Tongue (tissue), 2 donors: ENCODE results near the gene CHAT. TPM values are rescaled to one million over a fixed set of nuclear protein-coding genes. Genes with fewer than 3 reads are reported as not detected.

Source experiments
- DNase-seq: peaks from one replicate; pipeline ENCODE4 v3.0.0-alpha.2; 2015
- total RNA-seq: library from RNA; depleted of rRNA; stranded (reverse); fragments of >200 nt; gene quantifications from one replicate; pipeline ENCODE4 v1.2.3, GENCODE V29; 2014

The CHAT gene
- total RNA-seq, 1 donor from 2014 or later: not detected

DNA sequence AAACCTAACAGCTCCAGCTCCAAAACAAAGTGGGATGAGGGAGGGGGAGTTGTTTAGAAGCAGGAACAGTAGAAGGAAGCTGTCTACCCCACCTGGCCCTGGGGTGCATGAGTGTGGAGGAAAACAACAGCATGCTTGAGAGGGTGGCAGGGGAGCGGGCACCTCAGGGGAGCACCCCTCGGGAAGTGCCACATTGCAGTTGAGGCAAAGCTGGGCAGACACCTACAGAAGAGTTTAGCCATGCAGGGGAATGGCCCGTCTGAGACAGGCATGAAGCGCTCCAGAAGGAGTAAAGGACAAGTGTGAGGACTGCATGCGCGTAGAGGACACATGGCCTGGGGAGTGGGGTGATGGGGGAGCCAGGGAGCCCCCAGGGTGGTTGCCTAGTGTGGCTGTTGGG, 18.1 kb downstream of the CHAT start:
- DNase-seq: no peak

DNA sequence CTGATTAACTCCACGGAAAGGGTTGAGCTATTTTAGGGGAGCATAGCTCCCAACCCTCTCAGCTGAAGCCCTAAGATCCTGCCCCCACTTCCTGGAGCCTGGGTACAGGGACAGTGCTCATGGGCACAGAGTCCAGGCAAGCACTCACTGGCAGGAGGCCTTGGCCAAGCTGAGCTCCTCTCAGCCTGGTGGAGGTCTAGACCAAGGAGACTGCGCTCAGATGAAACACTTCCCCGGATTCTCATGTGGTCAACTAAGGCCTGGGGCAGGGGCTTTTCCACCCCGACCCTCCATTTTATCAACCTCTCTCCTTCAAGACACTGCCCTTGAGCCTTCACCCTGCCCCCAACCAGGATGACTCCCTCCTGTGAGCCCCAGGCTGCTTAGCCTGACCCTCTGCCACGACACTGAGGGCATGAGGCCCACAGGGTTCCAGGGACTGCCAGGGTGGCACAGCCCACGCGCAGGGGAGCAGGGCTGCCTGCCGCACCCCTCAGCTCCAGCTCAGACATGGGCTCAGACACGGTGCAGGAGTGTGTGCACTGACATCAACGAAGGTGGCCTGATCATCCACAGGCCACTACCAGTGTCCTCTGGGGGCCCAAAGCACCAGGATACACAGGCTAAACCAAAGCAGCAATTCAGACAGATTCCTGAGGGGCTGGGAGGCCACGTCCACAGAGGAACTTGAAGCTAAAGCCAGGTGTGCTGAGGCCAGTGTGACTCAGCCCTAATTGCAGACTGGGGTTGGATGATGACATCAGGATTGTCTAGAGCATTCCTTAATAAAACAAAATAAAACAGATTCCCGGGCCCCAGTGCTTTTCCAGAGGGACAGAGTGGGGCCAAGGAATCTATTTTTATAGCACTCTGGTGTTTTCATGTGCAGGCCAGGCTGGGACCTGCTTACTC, 18.8 kb downstream of the CHAT start:
- DNase-seq: no peak

DNA sequence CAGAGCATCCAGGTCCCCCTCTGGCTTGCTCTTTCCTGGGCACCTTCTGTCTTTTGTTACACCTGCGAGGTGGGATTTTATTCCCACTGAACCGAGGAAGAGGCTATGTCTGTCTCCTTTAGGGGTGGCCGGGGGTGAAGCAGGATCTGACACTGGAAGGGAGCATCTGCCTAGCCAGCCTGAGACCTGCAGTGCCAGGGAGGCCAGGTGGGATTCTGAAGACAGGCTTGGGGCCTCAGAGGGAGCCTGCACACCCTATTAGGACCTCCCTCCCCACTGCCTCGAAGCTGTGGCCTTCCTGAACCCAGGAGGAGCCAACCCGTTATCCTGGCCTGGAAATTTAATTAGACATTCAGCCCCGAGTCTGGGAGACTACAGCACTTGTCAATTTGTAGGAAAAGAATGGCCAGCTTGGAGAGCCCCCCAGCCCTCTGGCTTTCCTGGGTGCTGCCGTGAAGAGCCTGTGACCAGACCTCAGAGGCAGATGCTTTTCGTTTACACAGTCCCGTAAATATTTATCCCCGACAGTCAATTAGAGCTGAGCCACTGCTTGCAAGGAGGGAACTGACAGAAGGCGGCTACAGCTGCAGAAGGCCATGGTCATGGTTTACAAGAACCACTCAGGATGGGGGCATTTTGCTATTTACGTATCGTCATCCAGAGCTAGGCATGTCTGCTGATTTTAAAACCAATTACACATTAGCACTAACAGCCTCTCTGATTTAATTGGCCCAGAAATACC, 19.7 kb downstream of the CHAT start:
- DNase-seq: no peak

DNA sequence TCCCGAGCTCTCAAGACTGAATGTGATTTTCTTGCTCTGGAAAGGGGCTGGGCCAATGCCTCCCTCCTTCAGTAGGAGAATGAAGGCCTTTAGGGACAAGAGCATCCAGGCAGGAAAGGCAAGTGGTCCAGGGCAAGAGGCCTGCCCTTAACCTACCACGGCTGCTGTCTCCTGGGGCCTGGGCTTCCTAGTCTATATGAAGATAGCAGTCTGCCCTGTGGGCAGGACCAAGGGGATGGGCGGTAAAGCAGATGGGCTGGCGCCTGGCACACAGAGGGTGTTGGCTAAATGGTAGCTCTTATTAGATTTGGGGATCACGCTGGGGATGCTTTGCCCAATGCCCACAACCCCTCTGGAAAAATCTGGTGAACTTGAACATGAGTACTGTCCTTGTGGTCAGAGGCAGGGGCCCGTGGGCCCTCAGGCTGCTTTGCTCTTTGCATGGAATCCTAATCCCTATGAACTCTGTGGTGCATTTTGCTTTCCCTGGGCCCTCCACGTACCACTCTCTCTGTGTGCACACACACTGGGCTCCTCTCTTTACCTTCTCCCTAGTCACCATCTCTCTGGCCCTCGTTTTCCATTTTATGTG, 20.3 kb downstream of the CHAT start:
- no peak for DNase-seq

DNA sequence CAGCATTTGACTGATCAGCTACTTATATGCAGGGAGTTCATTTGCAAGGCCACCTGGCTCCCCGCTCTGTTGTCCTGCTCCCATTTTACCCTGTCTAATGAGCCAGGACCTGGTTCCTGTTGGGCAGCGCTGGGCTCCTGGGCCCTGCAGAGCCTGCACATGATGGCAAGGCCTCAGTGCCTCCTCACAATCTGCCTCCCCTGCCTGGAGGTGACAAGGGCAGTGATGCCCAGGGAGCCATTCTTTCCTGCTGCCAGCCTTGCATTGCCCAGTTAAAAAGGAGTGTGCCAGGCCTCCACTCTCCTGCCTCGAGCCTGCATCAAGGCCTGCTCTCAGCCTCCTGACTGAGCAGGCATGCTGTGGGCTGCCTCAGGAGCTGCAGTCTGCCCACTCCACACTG, 28.5 kb downstream of the CHAT start:
- no peak for DNase-seq

DNA sequence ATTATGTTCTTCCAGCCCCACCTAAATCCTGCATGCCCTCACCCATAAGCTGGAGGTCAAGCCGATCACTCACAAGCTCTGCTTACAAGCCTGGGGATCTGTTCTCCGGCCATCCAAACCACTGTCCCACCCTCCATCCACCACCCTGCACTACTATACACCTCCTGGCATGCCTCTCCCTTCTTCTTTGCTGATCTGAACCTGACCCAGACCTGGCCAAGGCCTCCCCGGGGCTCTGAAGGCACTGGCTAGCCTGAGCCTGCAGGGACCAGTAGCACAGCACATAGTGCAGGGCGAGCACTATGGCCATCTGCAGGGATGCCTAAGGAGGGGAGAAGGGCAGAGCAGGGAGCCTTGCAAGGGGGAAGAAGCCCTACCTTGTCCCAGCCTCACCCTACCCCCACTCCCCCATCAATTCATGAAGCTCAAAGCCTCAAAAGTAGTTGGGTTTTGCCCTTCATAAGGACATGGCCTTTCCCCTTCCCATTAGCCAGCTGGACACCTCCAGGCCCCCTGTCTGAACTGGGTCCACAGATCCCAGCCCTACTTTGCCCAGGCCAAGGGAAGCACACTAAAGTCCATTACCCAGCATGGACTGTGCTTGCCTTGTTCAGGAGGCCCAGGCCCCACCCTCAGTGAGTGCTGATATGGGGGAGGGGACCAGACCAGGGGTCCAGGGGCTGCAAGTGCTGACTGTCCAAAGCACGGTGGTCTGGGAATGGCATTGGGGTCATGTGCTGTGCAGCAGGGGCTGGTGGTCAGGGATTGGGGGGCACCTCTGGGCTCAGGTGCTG, 29.6 kb downstream of the CHAT start:
- no peak for DNase-seq

DNA sequence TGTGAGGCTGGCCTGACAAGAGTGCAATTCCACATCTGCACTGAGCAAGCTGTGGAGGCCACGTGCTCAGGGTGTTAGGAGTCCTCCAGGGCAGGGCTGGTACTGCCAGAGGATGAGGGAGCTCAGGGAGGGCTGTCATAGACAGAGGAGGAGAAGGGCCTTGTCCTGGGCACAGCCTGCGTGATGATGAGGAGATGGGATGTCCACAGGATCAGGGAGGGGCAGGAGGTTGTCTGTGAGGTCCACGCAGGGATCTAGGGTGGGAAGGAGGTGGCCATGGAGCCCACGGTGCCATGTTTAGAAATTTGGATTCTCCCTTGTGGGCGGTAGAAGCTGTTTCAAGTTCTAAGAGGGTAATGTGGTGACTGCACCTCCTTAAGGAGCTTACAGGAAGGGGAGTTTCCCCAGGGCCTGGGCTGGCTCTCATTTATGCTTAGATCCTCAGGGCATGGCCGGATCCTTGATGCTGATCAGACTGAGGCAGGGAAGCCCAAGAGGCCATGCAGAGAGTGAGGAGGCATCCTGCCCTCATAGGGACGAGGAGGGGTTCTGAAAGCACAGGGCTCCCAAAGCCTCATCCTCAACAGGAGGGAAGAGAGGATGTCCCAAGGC, 30.3 kb downstream of the CHAT start:
- no peak for DNase-seq

DNA sequence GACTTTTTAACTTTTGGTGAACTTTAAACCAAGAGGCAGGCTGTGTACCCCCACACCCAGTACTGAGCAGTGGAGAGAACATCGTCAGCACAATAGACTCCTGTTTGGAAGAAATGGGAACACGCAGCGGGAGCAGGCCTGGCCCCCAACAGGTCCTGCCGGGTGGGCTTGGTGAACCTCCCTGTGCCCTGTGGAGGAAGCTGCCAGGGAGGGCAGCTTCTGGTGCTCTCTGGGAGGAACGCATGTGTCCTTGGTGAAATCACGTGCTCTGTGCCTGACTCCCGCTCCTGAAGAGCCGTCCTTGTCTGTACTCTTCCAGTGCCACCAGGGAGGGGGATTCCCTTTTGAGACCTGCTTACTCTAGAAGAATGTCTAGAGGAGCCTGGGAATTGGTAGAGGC, 31.6 kb downstream of the CHAT start:
- DNase-seq: no peak

DNA sequence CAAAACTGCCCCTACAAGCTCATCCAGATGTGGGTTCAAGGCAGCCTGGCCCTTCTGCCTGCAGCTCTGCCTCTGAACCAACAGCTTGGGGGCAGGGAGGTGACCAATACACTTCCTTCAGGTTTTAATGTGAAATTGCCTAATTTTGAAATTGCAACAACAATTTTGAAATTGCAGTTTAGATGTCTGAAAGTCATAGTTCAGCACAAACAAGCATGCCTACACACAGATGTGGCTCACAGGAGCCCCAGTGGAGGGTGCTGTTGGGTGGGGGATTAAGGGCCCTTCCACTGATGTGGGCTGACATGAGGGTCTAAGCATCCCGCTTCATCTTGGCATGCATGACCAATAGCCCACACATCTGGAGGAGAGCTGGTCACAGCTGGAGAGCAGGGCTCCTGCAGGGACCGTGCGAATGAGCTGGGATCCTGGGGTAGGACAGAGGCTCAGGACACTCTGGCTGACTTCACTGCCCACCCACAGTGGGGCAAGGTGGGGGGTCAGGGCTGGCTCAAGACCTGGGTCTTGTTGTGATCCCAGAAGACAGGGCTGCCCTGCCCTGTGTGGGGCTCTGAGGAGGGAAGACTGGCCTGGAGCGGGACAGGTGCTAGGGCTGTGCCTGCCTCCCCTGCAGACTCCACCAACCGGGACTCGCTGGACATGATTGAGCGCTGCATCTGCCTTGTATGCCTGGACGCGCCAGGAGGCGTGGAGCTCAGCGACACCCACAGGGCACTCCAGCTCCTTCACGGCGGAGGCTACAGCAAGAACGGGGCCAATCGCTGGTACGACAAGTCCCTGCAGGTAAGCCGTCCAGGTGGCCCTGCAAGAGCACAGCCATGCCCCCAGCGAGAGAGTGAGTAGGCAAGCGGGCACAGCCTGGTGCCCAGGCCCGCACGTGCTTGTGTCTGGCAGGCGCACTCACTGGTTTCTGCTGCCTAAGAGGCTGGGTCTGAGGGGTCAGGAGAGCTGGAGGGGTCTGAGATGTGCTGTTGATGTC, 32.3 kb downstream of the CHAT start:
- DNase-seq: no peak

DNA sequence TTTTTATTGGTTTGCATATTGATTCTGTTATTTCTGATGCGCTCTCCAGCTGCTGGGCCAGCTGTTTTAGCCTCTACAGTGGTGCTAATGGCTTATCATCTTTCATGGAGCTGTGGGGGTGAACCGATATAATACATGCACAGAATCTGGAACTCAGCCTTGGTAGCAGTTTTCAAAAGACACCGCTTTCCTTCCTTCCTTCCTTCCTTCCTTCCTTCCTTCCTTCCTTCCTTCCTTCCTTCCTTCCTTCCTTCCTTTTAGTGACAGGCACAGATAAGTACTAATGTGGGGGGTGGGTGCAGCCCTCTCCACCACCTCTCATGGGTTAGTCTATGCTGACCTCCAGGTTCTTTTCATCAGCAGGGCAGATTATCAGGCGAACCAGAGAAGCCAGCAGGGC, 33.7 kb downstream of the CHAT start:
- no peak for DNase-seq

DNA sequence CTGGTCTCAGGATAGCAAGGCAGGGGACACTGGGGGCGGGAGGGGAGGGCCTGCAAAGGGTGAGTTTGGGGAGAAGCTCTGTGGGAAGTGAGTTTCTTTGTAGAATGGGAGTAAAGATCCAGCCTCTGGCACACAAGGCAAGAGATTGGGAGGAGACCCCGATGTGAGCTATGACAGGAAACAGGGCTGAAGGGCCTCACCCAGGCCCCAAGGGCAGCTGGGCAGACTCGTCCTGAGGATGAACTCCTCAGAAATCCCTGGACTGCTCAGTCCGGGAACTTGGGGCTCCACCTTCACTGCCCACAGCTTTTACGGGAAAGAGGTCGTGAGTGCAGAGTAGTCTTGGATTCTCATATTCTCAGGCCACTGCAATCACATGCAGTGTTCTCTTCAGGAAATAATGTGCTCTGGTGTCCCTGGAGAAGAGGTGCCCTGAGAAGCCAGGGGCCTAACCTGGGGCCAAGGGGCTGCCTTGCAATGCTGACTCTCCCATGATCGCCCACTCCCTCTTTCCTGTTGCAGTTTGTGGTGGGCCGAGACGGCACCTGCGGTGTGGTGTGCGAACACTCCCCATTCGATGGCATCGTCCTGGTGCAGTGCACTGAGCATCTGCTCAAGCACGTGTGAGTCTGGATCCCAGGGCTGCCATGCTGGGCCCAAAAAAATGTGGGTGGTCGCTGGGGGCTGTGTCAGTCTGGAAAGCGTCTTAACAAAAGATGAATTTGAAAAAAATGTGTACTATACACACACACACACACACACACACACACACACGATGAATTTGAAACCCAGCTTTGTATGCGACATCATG, 34.4 kb downstream of the CHAT start:
- no peak for DNase-seq

DNA sequence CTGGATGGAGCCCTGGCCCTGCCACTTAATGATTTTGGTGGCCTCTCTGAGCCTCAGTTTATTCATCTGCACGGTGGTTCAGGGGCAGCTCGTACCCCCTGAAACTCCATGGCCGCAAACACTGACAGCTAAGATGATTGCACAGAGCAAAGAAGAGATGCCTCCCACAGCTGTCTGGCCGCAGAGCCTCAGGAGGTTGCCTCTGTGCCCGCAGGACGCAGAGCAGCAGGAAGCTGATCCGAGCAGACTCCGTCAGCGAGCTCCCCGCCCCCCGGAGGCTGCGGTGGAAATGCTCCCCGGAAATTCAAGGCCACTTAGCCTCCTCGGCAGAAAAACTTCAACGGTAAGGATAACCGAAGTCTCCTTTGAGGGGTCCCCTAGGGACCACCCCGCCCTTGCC, 35.5 kb downstream of the CHAT start:
- no peak for DNase-seq

DNA sequence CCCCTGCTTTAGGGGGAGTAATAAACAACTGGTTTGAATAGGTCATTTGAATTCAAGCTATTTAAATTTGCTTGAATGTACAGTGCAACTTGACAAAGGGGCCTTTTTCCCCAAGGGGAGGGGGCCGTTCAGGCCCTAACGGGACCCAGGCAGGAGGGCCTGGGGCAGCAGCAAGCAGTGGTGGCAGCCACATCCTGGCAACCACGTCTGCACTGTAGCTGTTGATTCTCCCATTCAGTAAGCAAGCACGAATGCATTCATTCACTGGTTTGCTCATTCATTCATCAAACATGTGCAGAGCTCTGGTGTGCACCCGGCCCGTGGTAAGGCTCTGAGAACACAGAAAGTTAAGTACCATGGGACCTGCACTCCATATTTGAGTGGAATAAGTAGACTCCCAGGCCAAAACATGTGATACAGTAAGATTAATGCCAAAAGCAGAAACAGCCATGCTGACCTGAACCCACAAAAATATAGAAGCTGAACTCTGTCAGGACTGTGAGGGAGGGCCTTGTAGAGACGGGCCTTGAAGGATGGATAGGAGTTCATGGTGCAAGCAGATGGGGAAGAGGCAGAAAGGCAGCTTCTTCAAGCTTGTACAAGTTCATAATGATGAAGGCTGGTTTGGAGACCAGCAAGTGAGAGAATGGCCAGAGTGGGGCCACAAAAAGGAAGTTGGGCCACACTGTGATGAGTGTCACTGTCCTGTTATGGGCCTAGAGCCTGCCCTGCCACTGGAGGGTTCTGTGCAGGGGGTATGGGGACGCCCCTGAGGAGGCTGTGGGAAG, 36.3 kb downstream of the CHAT start:
- no peak for DNase-seq

DNA sequence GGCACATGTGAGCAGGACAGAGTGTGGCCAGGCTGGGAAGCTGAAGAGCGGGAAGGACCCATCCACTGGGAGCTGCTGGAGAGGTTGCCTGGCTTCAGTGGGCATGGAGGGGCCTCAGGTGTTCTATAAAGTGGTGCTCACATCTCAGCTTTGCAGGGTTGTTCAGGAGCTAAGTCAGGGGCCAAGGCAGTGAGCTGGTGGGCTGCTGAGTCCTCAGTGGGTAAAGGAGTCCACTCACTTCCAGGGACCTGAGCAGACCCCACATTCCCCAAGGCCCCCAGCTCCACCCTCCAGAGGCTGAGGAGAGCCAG, 36.8 kb downstream of the CHAT start:
- DNase-seq: no peak

DNA sequence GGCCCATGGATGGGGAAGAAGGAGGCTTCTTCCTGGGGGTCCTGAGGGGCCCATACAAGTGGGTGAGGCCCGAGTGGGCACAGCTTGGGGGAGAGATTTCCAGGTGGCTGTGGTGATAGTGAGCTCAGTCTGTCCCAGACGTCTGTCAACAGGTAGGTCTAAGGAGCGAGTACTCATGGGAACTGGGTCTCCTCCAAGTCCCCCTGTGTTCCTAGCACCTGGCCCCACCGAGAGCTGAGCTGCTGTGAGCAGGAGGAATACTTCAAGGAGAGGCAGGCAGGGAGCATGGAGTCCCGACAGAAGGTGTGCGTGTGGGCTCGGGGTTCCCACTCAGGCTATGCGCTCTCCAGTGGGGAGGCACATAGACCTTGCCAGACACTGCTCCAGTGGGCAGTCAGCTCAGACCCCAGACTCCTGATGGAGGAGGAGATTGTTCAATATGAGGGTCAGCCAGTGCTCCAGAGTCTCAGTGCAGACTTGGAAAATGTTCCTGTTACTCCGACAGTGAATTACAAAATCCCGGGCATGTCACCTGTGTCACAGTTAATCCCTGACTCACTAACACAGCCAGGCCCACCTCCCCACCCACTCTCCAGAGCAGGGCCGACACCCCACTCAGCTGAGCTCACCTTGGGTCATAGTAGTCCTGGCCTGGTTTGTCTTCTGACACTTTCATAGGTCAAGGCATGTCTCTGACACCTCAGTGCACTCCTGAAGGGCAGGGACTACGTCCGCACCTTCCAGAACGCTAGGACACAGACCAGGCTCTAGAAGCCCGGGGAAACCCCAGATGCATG, 37.4 kb downstream of the CHAT start:
- DNase-seq: no peak

DNA sequence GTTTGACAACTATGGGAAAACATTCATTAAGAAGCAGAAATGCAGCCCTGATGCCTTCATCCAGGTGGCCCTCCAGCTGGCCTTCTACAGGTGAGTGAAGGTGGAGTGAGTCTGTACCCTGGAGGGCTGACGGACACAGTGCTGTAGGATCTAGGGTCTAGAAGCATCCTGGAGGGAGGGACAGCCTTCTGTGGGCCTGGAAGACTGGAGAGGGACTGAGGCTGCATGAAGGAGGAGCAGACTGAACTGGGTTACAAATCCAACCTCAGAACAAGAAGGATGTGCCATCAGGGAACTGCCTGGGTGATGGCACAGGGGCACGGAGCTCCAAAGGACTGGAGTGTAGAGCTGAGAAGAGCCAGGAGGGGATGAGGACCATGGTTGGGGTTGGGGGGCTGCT, 38.1 kb downstream of the CHAT start:
- DNase-seq: no peak

DNA sequence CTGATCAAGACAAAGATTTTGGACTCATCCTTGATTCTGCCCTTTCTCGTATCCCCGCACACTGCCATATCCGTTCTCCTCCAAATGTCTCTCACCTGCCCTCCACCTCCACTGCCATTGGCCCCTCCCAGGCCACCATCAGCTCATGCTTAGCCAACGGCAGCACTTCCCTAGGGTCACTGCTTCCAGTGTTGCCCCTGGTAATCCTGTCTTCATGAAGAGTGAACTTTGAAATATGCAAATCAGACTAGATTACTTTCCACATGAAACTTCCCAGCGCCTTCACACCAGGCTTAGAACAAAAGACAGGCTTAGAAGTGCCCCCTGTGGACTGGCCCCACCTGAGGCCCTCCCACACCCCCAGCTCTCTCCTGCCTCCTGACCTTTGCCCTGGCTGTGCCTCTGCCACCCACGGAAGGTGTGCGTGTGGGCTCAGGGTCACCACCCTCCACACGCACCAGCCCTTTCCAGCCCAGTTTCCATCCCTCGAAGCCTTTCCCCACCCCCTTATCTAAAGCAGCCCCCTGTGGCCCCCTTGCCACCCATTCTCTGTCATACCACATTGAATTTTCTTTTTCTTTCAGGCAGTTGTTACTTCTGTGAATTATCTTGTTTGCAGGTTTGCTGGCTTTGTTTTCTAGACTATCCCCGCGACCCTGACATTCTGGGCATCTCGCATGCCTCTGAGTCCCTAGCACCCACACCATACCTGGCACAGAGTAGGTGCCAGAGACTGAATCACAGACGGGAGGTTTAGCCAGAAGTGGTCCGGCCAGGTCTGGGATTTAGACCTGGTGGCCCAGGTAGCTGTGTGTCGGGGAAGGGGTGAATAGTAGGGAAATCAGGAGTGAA, 38.8 kb downstream of the CHAT start:
- no peak for DNase-seq
